HCT116 (cell line): Measurements from ENCODE around the gene OGDHL.

Experiments used
- CTCF ChIP-seq, 3 experiments: fragments of 200-600 bp in 1 of 3; sonication (generic) in 1 of 3; IDR thresholded peaks in 2 of 3; conservative IDR thresholded peaks in 1 of 3; 2 replicates each; pipeline ENCODE4 v1.5.1; 2012 to 2017; ENCODE audit warnings: low read depth in 2 of 3, low read length in 2 of 3, antibody characterized with exemption in 1 of 3, borderline replicate concordance in 1 of 3, control low read depth in 1 of 3, mild to moderate bottlenecking in 1 of 3, mixed read lengths in 1 of 3, mixed run types in 1 of 3, moderate library complexity in 1 of 3; ENCODE audit not compliant: insufficient read depth in 1 of 3
- POLR2A ChIP-seq: IDR thresholded peaks from 2 replicates; pipeline ENCODE4 v1.7.0; 2011; ENCODE audit warnings: borderline replicate concordance; ENCODE audit not compliant: insufficient read depth, insufficient read length; ENCODE audit errors: extremely low read depth
- POLR2AphosphoS5 ChIP-seq: IDR thresholded peaks from 2 replicates; pipeline ENCODE4 v1.6.1; 2011; ENCODE audit warnings: mild to moderate bottlenecking, low read depth, low read length, moderate library complexity
- RAD21 ChIP-seq: IDR thresholded peaks from 2 replicates; pipeline ENCODE4 v1.6.1; 2012; ENCODE audit warnings: low read depth, mild to moderate bottlenecking
- TF ChIP-seq, protein P1 (sequence below): IDR thresholded peaks from 2 replicates; pipeline ENCODE4 v1.6.1; 2012; ENCODE audit warnings: low read depth
- TF ChIP-seq, protein P2 (sequence below): IDR thresholded peaks from 2 replicates; pipeline ENCODE4 v1.6.1; 2012

- TF ChIP-seq RAD21 (no peak), CTCF (IDR thresholded peaks at IDR 0.05 in 2 of 3, conservative IDR thresholded peaks at IDR 0.05 in 1 of 3; ENCODE audit: borderline replicate concordance in 1 of 3, insufficient read depth in 1 of 3, low read depth in 2 of 3, low read length in 2 of 3) (no peak), POLR2AphosphoS5 (no peak), POLR2A (no peak)
- TF ChIP-seq, protein P1, sequence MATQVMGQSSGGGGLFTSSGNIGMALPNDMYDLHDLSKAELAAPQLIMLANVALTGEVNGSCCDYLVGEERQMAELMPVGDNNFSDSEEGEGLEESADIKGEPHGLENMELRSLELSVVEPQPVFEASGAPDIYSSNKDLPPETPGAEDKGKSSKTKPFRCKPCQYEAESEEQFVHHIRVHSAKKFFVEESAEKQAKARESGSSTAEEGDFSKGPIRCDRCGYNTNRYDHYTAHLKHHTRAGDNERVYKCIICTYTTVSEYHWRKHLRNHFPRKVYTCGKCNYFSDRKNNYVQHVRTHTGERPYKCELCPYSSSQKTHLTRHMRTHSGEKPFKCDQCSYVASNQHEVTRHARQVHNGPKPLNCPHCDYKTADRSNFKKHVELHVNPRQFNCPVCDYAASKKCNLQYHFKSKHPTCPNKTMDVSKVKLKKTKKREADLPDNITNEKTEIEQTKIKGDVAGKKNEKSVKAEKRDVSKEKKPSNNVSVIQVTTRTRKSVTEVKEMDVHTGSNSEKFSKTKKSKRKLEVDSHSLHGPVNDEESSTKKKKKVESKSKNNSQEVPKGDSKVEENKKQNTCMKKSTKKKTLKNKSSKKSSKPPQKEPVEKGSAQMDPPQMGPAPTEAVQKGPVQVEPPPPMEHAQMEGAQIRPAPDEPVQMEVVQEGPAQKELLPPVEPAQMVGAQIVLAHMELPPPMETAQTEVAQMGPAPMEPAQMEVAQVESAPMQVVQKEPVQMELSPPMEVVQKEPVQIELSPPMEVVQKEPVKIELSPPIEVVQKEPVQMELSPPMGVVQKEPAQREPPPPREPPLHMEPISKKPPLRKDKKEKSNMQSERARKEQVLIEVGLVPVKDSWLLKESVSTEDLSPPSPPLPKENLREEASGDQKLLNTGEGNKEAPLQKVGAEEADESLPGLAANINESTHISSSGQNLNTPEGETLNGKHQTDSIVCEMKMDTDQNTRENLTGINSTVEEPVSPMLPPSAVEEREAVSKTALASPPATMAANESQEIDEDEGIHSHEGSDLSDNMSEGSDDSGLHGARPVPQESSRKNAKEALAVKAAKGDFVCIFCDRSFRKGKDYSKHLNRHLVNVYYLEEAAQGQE: no peak
- TF ChIP-seq, protein P2, sequence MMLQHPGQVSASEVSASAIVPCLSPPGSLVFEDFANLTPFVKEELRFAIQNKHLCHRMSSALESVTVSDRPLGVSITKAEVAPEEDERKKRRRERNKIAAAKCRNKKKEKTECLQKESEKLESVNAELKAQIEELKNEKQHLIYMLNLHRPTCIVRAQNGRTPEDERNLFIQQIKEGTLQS: no peak
Observed at GRCh38 chr10:49689882-49690510, 72.1 kb downstream of the OGDHL start.
